GM19438 (cell line): ENCODE results near the gene CELSR1.

Source experiments
- ATAC-seq: cut with Tn5 transposase; IDR thresholded peaks from one replicate; pipeline ENCODE4 v1.9.1; 2021; ENCODE audit warnings: low read depth; ENCODE audit not compliant: unreplicated experiment

The CELSR1 gene

DNA sequence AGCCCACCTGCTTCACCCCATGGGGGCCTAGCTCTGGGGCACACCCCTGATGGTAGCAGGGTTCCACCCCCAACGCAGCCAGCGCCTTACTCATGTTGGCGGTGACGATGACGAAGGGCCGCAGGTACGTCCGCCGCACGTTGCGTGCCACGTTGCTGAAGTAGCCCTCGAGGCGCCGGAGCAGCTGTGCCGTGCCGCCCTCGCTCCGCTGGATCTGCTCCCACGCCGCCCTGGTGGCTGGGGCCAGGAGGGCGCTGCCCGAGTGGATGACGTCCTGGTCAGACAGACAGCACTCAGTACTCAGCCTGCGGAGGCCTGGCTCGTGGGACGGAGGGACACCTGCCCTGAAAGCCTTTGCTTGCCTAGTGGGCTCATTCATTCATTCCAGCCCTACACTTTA lies 151.1 kb downstream of the CELSR1 start:
- no peak for ATAC-seq

DNA sequence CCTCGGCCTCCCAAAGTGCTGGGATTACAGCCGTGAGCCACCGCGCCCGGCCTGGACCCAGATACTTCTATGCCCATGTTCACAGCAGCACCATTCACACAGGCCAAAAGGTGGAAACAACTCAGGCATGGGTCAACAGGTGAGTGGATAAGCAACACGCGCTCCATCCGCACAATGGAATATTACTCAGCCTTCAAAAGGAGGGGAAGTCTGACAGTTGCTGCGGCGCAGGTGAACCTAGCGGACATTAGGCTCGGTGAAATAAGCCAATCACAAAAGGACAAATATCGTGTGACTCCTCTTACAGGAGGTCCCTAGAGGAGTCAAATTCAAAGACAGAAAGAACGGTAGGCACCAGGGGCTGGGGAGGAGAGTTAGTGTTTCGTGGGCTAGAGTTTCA lies 154.9 kb downstream of the CELSR1 start:
- ATAC-seq, result no peak

DNA sequence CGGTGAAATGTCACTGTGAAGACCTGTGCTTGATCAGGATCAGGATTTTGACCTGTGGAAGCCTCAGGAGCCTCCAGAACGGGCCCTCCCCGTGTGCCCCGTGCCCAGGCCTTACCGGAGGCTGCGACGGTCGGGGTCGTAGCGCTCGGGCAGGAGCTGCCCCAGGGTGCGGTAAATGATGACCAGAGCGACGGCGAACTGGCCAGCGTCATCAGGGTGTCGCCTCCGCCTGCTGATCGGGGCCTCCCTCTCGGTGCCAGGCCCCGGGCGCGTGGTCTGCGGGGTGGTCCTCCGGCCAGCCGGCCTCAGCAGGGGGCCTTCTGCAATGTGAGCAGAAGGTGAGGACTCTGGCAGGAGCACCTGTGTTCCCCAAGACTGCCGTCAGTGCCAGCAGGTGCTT lies 155.7 kb downstream of the CELSR1 start:
- no peak for ATAC-seq

DNA sequence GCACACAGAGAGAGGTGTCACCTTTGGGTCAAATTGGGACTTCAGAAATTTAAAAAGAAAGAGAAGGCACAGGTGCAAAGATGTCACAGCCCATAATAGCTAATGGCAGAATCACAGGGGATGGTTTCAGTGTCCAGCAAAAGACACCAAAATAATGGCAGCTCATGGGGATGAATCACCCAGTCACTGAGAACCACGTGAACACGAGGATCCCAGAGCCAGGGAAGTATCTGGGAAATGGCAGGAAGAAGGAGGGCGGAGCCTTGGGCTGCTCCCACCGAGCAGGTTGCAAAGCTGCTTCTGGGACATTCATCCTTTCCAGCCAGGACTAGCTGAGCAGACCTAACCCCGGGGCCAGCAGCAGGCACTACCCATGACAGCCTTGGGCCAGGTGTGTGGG lies 156.3 kb downstream of the CELSR1 start:
- ATAC-seq, result no peak

DNA sequence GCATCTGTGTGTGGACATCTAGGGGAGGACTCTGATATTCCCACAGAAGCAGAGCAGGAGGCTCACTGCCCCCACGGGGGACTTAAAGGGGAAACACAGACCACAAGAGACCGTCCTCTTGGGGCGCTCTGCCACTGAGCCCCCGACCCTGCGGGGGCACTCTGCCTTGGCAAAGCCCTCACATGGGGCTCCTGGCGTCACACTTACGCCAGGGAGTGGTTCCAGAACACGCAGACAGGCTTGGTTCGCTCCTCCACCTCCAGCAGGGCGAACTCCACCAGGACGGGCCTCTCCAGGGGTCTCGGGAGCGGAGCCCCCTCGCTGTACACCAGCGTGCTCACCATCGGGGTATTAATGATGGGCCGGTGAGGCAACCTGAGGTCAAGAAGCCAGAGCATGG lies 156.8 kb downstream of the CELSR1 start:
- ATAC-seq, result no peak

DNA sequence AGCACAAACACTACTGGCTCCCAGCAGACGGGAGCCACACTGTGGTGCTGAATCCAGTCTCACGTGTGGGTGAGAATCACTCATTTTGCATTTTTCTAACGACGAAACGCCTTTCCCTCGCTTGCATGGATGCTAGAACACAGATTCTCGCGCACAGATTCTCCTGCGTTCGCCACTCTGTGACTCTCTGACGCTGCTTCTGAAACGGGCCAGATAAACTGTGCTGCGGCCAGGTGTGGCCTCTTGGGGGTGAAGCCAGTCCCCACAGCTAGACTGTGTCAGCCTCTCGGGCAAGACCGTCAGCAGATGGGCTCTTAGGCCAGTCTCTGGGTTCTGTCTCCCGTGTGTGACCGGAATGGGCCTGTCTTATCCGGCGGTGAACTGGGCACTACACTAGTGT lies 157.4 kb downstream of the CELSR1 start:
- no peak for ATAC-seq

DNA sequence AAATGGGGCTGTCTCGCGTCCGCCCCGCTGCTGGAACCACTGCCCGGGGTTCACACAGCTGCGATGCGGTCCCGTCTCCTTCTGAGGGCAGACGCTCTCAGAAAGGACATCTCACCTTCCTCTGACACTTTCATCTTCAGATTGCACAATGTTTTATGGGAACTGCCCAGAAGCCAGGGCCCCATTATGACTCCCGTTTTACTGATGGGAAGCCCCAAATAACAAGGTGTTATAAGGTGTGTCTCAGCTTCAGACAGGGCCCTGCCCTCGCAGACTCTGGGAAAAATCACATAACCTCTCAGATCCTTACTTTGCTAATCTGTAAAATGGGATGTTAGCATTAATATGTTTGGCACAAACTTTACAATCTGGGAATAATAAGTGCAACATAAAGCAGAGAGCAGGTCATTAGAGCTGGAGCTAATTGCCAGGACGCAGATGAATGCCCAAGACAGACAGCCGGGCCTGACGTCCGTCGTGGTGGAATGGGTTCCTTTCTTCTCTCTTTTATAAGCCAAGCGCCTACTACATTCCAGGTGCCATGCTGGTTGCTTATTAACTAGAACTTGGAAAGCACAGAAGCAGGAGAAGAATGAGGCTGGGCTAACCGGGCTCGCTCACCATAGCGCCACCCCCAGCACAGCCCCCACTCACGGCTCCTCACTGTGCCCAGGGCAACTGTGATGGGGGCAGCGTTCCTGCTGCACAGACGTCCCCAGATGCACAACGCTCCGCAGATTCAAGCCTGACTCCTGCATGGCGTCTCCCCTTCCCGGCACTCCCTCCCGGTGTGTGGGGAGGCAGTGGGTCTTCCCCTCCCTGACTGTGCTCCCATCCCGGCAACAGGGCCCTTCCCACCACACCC lies 158.1 kb downstream of the CELSR1 start:
- no peak for ATAC-seq

DNA sequence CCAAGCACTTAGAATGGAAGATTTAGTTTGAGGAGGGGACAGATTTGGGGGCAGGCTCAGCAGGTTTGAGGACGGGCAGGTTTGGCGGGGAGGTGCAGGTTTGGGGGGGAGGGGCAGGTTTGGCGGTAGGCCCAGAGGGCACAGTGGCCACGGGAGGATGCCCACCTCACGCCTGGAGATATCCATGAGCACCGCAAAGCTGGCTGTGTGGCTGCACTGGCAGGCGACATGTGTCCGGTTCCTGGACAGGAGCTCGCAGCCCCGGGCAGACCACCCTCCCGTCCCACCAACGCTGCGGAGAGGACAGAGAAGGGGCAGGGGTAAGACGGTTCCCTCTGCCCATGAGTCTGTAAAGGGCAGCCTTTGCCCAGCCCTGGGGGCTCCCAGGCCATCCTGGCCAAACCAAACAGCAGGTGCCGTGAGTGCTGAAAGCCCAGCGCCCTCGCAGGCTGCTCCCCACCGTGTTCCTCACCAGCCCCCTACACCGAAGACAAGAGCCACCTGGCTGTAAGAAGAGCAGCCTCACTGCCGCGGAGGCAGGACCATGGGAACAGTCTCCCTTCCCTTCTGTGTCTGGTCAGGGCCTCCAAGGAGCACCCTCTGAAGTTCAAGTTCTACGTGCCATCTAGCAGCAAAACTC lies 158.9 kb downstream of the CELSR1 start:
- ATAC-seq, result no peak

DNA sequence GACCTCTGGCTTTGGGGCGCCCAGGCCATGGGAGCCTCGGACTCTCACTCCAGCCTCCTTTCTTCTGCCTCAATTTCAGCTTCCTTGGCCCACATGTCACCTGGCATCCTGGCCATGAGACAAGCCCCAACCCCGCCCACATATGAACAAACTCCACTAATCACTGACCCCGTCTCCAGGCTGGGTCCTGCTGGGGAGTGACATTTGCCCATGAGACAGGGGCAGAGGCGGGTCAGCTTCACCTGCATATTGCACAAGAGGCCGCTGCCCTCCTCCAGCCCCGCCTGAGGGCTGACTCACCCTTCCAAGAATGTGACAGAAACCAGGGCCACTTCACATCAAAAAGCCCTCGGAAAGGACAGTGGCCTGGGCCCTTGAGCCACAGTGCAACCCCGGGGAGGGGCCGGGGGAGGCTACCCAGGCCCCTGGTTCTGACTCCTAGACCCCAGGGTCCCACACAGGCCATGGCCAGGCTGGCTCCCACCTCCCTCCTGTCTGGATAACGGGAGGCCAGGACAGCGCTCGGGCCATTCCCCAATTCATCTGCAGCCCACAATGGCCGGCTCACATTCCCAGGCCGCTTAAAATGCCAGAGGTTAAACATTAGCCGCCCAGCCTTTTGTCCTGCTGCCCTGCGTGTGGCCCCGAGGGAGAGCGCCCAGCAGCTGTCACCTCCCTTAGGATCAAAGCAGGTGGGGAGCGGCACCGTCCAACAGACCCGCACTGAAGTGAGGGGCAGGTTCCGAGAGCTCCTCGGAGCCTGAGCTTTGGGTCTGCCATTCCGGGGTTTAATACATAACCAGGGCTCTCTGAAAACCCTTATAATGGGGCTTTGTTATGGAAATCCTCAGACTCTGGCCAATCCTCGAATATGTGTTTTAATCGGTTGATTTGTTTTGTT lies 159.6 kb downstream of the CELSR1 start:
- ATAC-seq, result no peak

DNA sequence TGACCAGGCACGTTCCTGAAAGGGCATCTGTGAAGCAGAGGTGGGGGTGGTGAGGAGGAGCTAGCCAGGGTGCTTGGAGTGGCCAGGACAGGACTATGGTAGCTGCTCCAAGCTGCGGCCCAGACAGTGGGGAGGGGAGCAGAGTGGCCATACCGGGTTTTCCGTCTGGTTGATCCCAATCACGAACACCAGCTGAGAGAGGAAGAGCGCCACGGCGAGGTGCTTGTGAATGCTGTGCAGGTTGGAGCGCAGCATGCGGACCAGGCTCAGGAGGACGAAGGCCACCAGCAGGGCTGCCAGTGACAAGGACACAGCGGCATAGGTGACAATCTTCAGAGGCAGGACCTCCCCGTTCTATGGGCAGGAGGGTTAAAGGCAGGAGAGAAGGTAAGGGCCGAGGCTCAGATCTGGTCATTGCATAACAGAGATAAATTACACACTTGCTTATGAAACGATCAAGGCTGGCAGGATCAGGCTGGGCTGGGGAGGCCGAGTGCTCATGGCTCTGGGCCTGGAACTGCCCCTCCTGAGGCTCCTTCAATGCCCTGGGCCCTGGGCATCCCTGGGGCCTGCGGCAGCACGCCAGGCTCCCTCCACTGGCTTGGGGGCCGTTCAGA lies 160.4 kb downstream of the CELSR1 start:
- no peak for ATAC-seq

DNA sequence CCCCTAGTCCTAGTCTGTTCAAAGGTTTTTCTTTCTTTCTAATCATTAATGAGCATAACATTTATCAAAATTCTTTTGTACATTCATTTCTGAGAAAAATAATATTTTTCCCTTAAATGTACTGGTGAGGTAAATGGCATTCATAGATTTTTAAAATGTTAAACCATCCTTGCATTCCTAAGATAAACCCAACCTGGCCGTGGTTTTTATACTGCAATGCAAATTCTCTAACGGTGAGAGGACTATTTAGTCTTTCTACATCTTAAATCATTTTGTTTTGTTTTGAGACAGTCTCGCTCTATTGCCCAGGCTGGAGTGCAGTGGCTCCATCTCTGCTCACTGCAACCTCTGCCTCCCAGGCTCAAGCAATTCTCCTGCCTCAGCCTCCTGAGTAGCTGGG lies 161.3 kb downstream of the CELSR1 start:
- ATAC-seq, result no peak

DNA sequence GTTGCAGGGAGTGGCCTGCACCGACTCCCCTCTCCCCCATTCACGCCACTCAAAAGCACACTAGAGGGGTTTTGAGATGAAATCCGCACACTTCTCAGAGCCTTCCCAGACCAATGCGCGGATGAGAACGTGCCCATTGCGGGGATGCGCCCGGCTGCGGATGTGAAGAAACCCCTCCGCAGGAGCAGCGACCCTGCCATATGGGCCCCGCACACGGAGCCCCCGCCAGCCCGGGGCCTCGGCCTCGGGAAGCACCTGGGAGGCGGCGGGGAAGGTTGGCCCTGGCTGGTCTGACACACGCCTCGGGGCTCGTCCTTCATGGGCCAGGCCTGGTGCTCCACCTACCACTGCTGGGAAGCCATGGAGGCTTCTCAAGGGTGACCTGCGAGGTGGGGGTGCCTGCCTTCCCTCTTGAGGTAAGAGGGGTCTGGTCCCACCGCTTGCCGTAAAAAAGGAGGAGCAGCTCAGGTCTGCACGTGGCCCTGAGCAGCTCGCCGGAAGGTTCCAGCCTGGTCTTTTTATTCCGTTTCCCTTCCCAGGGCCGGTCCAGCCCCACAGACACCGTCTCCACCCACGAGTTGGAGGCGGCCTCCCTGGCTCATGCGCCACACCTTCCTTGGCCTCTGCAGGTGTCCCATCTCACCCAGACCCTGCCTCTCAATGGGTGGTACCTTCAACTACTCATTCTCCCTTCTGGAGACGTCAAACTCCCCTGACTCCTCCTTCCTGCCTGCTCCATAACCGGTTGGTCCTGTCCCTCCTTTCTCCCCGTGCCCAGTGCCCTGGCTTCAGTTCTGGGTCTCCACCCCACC lies 162.6 kb downstream of the CELSR1 start:
- no peak for ATAC-seq

DNA sequence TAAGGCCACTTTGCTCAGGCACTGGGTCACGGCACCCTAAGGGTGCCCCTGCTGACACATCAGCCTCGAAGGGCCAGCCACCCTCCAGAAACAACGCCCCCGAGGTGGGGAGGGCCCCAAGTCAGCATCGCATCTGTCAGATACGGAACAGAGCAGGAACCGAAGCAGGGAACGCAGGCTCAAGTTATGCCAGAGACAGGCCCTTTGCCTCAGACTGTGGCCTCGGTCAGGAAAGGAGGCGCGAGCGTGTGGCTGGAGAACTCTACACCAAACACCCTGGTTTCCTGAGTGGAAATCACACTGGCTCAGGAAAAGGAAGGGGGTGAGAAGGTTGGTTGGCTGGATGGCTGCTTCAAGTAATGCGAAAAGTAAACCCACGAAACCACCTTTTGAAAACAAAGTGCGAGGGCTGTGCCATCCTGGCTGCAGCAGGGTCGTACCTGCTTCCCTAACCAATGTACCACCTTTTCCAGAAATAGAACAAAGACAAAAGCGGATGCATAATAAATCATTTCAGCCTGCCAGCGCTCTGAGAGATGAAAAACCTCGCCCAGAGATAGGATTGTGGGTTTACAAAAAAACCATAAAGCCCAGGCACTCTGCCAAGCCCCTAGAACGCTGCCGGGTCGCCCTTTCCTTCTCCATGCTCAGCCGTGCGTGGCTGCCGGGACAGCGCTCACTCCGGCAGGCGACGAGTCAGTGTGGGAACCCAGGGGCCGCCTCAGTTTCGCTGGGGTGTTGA lies 163.3 kb downstream of the CELSR1 start:
- no peak for ATAC-seq

DNA sequence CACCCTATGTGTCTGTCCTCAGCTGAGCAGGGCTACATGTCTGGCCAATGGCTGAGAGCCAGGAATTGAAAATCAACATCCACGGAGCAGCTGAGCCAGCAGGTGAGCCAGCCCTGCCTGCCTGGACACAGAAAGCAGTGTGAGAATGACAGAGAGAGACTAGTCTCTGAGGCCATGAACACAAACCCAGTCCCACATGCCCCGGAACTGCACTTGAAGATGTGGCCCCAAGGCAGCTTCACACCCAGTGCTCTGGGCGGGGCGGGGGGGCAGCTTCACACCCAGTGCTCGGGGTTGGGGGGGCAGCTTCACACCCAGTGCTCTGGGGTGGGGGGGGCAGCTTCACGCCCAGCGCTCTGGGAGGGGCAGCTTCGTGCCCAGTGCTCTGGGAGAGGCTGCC lies 164.3 kb downstream of the CELSR1 start:
- no peak for ATAC-seq

DNA sequence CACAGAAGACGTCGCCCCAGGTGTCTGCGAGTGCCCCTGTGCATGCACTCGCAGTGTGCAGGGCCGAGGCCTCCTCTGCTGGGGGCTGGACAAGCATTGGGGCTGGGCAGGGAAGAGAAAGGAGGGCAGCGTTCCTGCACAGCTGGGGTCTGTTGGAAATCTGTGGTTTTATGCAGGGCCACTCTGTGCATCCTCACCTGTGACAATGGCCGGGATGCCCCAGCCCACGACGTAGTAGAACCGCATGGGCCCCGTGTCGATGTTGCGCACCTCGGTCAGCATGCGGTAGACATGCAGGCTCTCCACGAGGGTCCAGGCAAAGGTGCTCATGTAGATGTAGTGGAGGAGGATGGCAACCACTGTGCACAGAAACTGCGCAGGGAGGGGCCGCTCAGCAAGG lies 164.7 kb downstream of the CELSR1 start:
- ATAC-seq, result no peak

DNA sequence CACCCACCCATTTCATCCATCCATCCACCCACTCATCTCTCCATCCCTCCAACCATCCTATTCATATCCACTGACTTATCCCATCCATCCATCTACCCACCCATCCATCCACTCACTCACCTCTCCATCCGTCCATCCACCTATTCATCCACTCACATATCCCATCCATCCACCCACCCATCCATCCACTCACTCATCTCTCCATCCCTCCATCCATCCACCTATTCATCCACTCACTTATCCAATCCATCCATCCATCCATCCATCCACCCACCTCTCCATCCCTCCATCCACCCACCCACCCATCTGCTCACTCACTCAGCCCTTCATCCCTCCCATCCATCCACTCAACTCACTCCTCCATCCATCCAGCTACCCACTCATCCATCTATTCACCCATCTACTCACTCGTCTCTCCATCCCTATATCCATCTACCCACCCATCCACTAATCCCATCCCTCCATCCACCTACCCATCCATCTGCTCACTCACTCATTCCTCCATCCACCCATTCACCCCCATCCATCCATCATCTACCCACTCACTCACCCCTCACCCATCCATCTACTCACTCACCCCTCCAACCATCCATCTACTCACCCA lies 165.7 kb downstream of the CELSR1 start:
- ATAC-seq, result no peak

DNA sequence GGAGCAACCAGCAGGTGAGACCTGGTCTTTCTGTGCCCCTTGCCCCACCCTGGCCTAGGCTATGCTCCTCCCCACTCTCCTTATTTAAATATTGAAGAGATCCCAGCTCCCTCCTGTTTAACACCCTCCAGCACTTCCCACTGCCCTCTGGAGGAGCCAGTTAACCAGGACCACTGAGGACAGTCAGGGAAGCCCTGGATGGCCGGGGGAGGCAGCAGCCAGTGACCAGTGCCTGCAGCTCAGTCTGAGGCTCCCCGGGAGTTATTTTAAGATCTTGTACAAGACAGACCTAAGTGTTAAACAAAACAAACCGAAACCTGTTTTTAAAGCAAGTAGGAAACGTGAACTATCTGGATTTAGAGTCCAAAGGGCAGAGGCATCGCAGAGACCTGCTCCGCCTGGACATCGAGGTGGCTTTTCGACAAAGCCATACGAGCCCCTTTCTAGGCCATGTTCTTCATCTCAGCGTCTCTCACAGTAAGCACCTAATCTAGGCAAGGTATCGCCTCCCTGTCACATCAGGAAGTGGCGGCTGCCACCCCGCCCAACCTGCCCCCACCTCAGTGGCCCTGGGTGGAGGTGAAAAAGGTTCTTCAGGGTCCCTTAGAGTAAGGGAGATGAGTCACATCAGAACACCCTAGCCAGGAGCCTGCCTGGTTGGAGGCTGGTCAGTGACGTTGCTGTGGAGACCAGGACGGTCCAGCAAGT lies 166.7 kb downstream of the CELSR1 start:
- ATAC-seq, result no peak
